GM23338 (cell line): ENCODE results near the gene EARS2. TPM values are rescaled to one million over a fixed set of nuclear protein-coding genes. Genes with fewer than 3 reads are reported as not detected.

ENCODE experiments used
- ATAC-seq: fragments of 200-7000 bp; cut with Tn5 transposase; 3 replicates; pipeline ENCODE4 v1.9.1; 2020
- DNase-seq: peaks from one replicate; pipeline ENCODE4 v3.0.0-alpha.2; 2015; ENCODE audit warnings: low spot score
- H2AFZ ChIP-seq: fragments of 200-600 bp; sonication (generic); 2 replicates; pipeline ENCODE4 v1.8.0; 2016; ENCODE audit warnings: antibody characterized with exemption, mild to moderate bottlenecking, moderate library complexity
- H3F3A ChIP-seq: fragments of 200-600 bp; sonication (generic); replicated peaks from 2 replicates; pipeline ENCODE4 v1.8.0; 2017; ENCODE audit warnings: antibody characterized with exemption, mixed run types, low read depth
- H3K27ac ChIP-seq: fragments of 200-600 bp; sonication (generic); 2 replicates; pipeline ENCODE4 v1.6.1; 2016; ENCODE audit warnings: low read depth
- H3K27me3 ChIP-seq: fragments of 200-600 bp; sonication (generic); 2 replicates; pipeline ENCODE4 v1.8.0; 2016; ENCODE audit warnings: mild to moderate bottlenecking, mixed run types, moderate library complexity; ENCODE audit not compliant: insufficient read depth
- H3K36me3 ChIP-seq: fragments of 200-600 bp; sonication (generic); 2 replicates; pipeline ENCODE4 v1.8.0; 2016; ENCODE audit warnings: mild to moderate bottlenecking; ENCODE audit not compliant: insufficient read depth
- H3K4me1 ChIP-seq: fragments of 200-600 bp; sonication (generic); 2 replicates; pipeline ENCODE4 v1.8.0; 2016; ENCODE audit warnings: mild to moderate bottlenecking, moderate library complexity; ENCODE audit not compliant: insufficient read depth
- H3K4me2 ChIP-seq: fragments of 200-600 bp; sonication (generic); 2 replicates; pipeline ENCODE4 v1.7.1; 2017; ENCODE audit warnings: mixed run types
- H3K4me3 ChIP-seq: fragments of 200-600 bp; sonication (generic); 2 replicates; pipeline ENCODE4 v1.6.1; 2016; ENCODE audit warnings: mixed run types
- H3K79me2 ChIP-seq: fragments of 200-600 bp; sonication (generic); replicated peaks from 2 replicates; pipeline ENCODE4 v1.8.0; 2017; ENCODE audit warnings: mild to moderate bottlenecking; ENCODE audit not compliant: insufficient read depth
- H3K9me2 ChIP-seq: fragments of 200-600 bp; sonication (generic); 2 replicates; pipeline ENCODE4 v1.8.0; 2017; ENCODE audit not compliant: insufficient read depth
- H4K20me1 ChIP-seq: fragments of 200-600 bp; sonication (generic); replicated peaks from 2 replicates; pipeline ENCODE4 v1.8.0; 2017; ENCODE audit warnings: mild to moderate bottlenecking; ENCODE audit not compliant: insufficient read depth
- H3K27ac Mint-ChIP-seq: 2 replicates; pipeline ENCODE4 v1.8.0; 2020; ENCODE audit warnings: inconsistent platforms, mild to moderate bottlenecking, moderate library complexity, mixed read lengths
- H3K27me3 Mint-ChIP-seq: 3 replicates; pipeline ENCODE4 v1.8.0; 2022; ENCODE audit warnings: low read depth, mild to moderate bottlenecking, moderate library complexity, mixed read lengths, inconsistent platforms; ENCODE audit not compliant: insufficient read depth, poor library complexity
- H3K36me3 Mint-ChIP-seq: 3 replicates; pipeline ENCODE4 v1.8.0; 2021; ENCODE audit warnings: low read depth, mild to moderate bottlenecking, inconsistent platforms, moderate library complexity, mixed read lengths
- H3K4me1 Mint-ChIP-seq: 3 replicates; pipeline ENCODE4 v1.8.0; 2020; ENCODE audit warnings: mild to moderate bottlenecking, inconsistent platforms, mixed read lengths
- H3K4me3 Mint-ChIP-seq: 3 replicates; pipeline ENCODE4 v1.8.0; 2021; ENCODE audit warnings: moderate library complexity, mild to moderate bottlenecking, inconsistent platforms, mixed read lengths
- H3K9me3 Mint-ChIP-seq: 3 replicates; pipeline ENCODE4 v1.8.0; 2020; ENCODE audit warnings: moderate library complexity, mild to moderate bottlenecking, inconsistent platforms, mixed read lengths
- JUNB ChIP-seq: IDR thresholded peaks from one replicate; pipeline ENCODE4 v1.6.1; 2016; ENCODE audit warnings: antibody characterized with exemption; ENCODE audit not compliant: unreplicated experiment
- STAT1 ChIP-seq: IDR thresholded peaks from one replicate; pipeline ENCODE4 v1.6.1; 2016; ENCODE audit warnings: antibody characterized with exemption; ENCODE audit not compliant: unreplicated experiment
- ZNF462 ChIP-seq: fragments of 250-450 bp; sonication (Bioruptor Pico); IDR thresholded peaks from 2 replicates; pipeline ENCODE4 v1.5.0; 2020; ENCODE audit warnings: mild to moderate bottlenecking, moderate library complexity
- polyA plus RNA-seq: library from polyadenylated mRNA; unstranded; fragments of >200 nt; fragmentation: Nextera tagmentation; extraction: Ambion mirVana; gene quantifications from 2 replicates; pipeline ENCODE4 v1.2.1, GENCODE V29; 2016
- total RNA-seq: library from RNA; depleted of rRNA; stranded (reverse); fragments of >200 nt; shearing (Covaris generic); gene quantifications from 2 replicates; pipeline ENCODE4 v1.2.3, GENCODE V29; 2014
- TF ChIP-seq, protein P1 (sequence below): IDR thresholded peaks from one replicate; pipeline ENCODE4 v1.6.1; 2018; ENCODE audit warnings: antibody characterized with exemption; ENCODE audit not compliant: unreplicated experiment

EARS2 gene
- total and polyA plus RNA-seq, 2 experiments from 2014 or later: 22.6 to 89.1 TPM

DNA sequence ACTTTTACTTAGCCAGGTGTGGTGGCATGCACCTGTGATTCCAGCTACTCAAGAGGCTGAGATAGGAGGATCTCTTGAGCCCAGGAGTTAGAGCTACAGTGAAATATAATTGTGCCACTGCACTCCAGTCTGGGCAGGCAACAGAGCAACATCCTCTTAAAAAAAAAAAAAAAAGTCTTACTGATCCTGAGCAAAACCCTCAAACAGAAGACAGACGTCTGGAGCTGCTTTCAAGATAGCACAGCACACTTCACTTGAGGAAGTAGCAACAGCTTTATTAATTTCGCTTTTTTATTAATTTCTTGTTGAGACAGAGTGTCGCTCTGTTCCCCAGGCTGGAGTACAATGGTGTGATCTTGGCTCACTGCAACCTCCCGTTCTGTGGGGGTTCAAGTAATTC lies 36.6 kb downstream of the EARS2 start:
- H3K79me2 ChIP-seq: no peaks in the 10 kb centered on the region
- DNase-seq (no peak), ATAC-seq (no peak)
- H3K27me3 ChIP-seq: no peaks in the 10 kb centered on the region
- H3K27ac ChIP-seq: no peak overlapping the region
- no peaks in the 10 kb centered on the region for H3K27me3 Mint-ChIP-seq
- TF ChIP-seq ZNF462: no peak
- TF ChIP-seq, protein P1, sequence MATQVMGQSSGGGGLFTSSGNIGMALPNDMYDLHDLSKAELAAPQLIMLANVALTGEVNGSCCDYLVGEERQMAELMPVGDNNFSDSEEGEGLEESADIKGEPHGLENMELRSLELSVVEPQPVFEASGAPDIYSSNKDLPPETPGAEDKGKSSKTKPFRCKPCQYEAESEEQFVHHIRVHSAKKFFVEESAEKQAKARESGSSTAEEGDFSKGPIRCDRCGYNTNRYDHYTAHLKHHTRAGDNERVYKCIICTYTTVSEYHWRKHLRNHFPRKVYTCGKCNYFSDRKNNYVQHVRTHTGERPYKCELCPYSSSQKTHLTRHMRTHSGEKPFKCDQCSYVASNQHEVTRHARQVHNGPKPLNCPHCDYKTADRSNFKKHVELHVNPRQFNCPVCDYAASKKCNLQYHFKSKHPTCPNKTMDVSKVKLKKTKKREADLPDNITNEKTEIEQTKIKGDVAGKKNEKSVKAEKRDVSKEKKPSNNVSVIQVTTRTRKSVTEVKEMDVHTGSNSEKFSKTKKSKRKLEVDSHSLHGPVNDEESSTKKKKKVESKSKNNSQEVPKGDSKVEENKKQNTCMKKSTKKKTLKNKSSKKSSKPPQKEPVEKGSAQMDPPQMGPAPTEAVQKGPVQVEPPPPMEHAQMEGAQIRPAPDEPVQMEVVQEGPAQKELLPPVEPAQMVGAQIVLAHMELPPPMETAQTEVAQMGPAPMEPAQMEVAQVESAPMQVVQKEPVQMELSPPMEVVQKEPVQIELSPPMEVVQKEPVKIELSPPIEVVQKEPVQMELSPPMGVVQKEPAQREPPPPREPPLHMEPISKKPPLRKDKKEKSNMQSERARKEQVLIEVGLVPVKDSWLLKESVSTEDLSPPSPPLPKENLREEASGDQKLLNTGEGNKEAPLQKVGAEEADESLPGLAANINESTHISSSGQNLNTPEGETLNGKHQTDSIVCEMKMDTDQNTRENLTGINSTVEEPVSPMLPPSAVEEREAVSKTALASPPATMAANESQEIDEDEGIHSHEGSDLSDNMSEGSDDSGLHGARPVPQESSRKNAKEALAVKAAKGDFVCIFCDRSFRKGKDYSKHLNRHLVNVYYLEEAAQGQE: no peak
- TF ChIP-seq STAT1: no peak
- no peak for TF ChIP-seq JUNB
- H3K4me3 ChIP-seq: no peak overlapping the region
- no peak overlapping the region for H2AFZ ChIP-seq
- H4K20me1 ChIP-seq: no peaks in the 10 kb centered on the region; the same call in none of the 2 replicates
- no peak overlapping the region for H3K4me3 Mint-ChIP-seq
- H3K27ac Mint-ChIP-seq: no peak overlapping the region
- no peaks in the 10 kb centered on the region for H3F3A ChIP-seq
- no peaks in the 10 kb centered on the region for H3K9me2 ChIP-seq
- peaks cover 21% of the 10 kb centered on the region for H3K36me3 ChIP-seq
- no peaks in the 10 kb centered on the region; the same call in 2 of the 3 replicates for H3K9me3 Mint-ChIP-seq
- no peaks in the 10 kb centered on the region for H3K4me1 ChIP-seq
- H3K4me1 Mint-ChIP-seq: no peaks in the 10 kb centered on the region
- H3K36me3 Mint-ChIP-seq: peaks cover 57% of the 10 kb centered on the region
- H3K4me2 ChIP-seq: no peak overlapping the region
